EH (cell line): ENCODE measurements around the gene FAM168A.

Experiments
- DNase-seq: peaks from one replicate; pipeline ENCODE4 v3.0.0-alpha.2; 2015; ENCODE audit warnings: low read depth

Gene FAM168A

DNA sequence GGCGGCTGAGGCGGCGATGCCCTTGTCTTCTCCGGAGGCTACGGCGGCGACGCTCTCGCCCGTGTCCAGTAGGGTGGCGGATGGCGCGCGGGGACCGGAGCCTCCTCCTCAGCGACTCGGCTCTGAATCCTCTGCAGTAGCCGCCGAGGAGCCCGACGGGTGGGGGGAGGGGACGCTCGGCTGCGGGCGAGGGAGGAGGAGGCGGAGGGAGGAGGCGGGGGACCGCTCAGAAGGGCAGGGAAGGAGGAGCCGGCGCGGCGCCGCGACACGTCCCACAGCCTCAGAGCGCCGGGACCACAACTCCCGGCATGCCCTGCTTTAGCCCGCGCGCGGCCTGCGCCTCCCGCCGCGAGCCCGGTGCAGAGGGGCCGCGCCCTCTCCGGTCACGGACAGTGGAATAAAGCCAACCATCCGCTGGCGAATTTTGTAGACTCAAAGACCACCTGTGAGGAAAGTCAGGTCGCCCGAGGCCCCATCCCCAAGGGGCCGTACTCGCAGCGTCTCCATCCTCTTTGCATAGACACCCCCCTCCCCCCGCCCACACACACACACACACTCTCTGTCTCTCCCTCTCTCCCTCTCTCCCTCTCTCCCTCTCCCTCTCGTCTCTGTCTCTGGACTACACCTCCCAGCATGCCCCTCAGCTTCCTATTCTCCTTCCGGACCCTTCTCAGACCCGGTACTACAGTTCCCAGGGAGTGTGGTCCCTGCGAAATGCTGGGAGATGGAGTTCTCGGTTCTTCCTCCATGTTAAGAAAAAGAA is at the start of gene FAM168A:
Gene FAM168A (minus strand): TSS at position 157 of the 763 bp plus-strand sequence. CDS start 129,638 bp downstream, outside the sequence.
- peak; percentile 98 for DNase-seq

GRCh38 chr11:73647459-73648100 is 49.7 kb upstream of the FAM168A start:
- DNase-seq: peak; percentile 83

GRCh38 chr11:73645972-73646631 is 48.2 kb upstream of the FAM168A start, which contains the start of gene PLEKHB1:
Gene PLEKHB1, plus strand, starts transcription at chr11:73646581. Its CDS starts 28 bp downstream, at chr11:73646609.
- DNase-seq: no peak

DNA sequence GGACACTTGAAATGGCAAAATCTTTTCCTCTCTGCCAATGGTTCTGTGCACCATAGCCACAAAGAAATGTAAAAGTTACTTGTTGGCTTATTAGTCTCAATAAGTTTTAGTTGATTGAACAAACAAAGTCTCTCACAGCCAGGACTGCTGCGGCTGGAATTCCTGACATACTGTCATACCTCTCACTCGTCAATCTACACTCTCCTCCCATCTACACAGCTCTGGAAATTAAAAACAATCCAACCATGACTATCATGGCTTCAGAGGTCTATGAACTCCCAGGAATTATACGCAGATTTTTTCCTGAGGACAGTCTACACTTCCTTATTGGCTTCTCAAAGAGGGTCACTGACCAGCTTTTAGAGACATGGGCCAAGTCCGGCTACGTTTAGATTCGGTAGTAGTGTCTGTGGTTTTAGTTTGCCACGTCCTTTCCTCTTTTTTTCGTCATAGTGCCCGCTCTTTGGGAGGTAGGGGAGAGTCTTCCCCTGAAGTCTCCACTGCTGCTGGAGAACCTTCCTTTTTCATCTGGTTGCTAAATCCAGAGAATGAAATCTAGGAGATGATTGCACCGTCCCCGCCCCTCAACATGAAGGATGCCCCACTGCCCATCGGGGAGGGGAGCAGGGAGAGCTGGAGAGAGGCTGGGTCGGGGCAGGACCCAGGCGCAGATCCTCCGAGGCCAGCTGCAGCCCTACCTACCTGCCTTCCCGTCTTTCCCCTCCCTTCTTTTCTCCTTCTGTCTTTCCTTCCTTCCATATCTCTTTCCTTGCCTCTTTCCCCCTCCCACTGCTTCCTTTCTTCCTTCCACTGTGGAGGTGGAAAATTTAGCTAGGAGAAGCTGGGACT is 47.4 kb upstream of the FAM168A start:
- DNase-seq: no peak

GRCh38 chr11:73641668-73642067 is 43.8 kb upstream of the FAM168A start:
- DNase-seq: no peak

- no peak for DNase-seq
These were observed 42.7 kb upstream of the FAM168A start for GRCh38 chr11:73640592-73640991.

GRCh38 chr11:73637012-73637411 is 39.1 kb upstream of the FAM168A start:
- DNase-seq: no peak

DNA sequence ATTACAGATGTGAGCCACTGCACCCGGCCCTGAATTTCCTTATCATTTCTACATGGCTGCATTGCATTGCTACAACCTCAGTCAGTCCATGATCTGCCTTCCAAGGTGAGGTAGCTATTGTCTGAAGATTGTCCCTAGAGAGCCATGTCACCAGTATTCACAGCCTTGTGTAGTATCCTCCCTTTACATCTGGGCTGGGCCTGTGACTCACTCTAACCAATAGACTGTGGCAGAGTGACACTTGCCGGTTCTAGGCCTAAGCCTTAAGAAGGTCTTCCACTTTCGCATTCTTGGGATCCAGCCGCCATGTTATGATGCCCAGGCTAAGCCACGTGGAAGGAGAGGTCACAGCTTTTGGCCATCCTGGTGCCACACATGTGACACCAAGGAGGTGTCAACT is 38.3 kb upstream of the FAM168A start:
- DNase-seq: no peak

DNA sequence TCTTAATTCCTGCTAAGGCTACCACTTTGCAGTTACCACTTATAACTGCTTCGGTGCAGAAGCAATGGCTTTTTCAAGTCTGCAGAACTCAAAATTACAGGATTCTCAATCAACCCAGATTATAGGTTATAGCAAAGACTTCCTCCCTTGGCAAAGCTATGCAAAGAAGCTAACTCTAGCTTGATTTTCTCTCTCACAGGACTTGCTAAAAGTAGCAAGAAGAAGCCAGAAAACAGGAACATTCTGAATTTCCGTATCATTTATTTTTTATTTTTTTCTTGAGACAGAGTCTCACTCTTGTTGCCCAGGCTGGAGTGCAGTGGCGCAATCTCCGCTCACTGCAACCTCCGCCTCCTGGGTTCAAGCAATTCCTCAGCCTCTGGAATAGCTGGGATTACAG is 37.8 kb upstream of the FAM168A start:
- no peak for DNase-seq

DNA sequence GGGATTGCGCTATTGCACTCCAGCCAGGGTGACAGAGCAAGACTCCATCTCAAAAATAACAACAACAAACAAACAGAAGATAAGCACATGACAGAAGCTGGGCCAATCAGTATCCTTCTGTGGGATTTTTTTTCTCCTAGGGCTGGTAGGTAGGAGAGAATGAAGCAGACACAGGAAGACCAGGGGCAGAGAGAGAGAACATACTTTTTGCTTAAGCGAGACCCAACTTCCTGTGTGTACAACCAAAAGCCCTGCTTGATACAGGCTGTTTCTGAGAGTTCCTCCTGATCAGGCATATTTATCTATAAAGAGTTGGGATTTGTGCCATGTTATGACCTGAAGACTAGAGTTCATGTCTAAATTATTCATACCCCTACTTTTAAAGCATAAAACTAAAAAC is 36.1 kb upstream of the FAM168A start:
- no peak for DNase-seq

DNA sequence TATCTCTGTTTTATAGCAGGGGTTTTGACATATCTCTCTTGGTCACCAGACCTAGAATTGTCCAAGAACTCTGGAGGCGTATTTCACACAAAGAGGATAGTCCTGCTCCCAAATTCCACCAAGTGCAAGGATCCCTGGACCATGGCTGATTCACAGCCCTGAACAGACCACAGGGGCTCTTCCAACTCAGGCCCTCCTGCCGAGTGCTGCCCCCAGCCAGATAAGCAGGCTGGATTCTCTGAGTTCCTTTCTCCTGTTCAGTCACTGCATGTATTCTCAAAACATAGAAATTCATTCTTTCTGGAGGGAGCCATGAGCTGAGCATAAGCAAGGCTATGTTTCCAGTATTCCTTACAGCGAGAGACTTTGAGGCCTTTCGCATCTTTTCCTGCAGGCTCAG is 35.1 kb upstream of the FAM168A start:
- no peak for DNase-seq

DNA sequence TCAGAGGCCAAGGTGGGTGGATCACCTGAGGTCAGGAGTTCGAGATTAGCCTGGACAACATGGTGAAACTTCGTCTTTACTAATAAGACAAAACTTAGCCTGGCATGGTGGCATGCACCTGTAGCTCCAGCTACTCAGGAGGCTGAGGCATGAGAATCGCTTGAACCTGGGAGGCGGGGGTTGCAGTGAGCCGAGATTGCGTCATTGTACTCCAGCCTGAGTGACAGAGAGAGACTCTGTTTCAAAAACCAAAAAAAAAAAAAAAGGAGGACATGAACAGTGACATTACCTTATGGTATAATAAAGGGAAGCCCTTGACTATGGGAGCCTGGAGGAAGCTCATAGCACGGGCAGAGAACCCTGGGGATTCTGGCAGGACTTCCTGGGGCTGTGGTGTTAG is 32.0 kb upstream of the FAM168A start:
- DNase-seq: no peak

DNA sequence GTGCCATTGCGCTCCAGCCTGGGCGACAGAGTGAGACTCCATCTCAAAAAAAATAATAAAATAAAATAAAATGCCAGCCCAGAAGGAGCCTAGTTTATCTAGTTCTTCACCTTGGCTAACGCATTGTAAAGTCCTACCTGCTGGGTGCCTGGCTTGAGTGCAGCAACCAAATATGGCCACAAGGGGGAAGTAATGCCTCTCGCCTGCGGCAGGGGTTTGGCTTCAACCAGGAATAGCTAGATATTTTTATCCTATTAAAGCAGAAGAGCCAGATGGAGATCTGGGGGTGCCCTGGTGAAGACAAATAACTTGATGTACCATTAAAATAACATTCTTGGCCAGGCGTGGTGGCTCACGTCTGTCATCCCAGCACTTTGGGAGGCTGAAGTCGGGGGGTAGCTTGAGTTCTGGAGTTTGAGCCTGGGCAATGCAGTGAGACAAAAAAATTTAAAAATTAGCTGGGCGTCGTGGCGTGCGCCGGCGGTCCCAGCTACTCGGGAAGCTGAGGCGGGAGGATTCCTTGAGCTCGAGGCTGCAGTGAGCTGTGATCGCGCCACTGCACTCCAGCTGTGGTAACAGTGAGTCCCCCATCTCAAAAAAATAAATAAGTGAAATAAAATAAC is 27.9 kb upstream of the FAM168A start:
- DNase-seq: peak; percentile 73

DNA sequence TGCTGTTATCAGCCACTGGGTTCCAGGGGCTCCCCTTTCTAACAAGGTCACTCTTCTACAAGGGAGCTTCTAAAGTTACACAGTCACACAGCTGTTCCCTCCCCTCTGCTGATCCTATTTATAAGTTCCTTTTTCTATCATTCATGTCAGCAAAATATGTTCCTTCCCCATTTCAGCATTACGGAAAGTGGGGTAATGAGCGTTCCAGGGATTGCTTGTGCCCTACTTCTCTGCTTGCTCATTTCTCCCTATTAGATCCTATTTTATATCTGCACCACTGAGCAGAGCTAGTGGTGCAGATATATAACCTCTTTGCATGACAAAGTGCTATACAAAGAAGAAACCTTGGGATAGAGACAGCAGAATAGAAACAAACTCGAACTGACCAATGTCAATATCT is 25.8 kb upstream of the FAM168A start:
- no peak for DNase-seq

GRCh38 chr11:73622926-73623593 is 25.1 kb upstream of the FAM168A start:
- DNase-seq: peak; percentile 19

DNA sequence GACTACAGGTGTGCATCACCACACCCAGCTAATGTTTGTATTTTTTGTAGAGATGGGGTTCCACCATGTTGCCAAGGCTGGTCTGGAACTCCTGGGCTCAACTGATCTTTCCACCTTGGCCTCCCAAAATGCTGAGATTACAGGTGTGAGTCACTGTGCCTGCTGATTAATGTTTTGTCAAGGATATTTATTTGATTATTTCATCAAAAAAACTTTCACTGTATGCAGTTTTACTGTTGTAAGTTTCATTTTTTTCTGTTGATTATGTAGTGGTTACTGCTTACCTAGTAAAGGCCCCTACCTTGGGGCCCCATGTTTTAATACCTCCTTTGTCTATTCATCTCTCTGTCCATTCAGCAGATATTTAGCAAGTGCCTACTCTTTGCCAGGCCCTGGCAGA is 16.7 kb upstream of the FAM168A start:
- no peak for DNase-seq

- DNase-seq: no peak
These were observed 14.8 kb upstream of the FAM168A start for GRCh38 chr11:73612601-73613140.

GRCh38 chr11:73598719-73599379 is 937 bp upstream of the FAM168A start:
- no peak for DNase-seq

DNA sequence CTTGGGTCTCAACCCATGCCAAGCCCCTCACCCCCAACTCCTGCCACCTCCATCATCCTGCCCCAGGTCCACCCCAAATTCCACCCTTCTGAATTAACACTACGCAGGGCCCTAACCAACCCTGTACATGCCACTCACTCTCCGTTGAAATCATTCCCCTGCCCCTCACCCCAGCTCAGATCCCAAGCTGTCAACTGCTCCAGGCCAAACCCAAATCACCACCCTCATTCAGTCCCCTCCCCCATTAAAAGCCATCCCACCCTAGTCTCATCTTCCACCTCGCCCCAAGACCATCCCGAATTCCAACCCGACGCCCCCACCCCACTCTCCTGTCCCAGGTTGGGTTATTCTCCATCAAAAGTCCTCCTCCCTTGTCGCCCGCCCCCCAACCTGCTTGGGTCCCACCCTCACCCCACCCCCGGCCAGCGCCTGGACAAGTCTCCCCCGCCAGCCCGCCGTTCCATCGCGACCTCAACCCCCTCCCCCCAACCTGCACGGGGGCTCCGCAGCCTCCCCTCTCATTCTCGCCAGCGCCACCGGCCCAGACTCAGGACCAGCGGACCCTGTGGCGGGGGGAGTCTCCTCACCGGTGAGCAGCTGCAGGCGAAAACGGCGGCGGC is 466 bp downstream of the FAM168A start:
- DNase-seq: no peak

GRCh38 chr11:73596547-73596946 is 1.4 kb downstream of the FAM168A start:
- no peak for DNase-seq
